Measurements from ENCODE around the gene DNAJC1.
A peak's percentile ranks its signal among the peaks of the same experiment; 100 is the strongest.

DNA sequence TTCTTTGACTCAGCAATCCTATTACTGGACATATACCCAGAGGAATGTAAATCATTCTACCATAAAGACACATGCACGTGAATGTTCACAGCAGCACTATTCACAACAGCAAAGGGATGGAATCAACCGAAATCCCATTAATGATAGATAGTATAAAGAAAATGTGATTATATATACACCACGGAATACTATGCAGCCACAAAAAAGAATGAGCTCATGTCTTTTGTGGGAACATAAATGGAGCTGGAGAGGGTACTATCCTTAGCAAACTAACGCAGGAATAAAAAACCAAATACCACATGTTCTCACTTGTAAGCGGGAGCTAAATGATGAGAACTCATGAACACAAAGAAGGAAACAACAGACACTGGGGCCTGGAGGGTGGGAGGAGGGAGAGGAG is 201.9 kb downstream of the DNAJC1 start:
- TF ChIP-seq GLI4 (tag by site-specific recombination; IDR thresholded peaks at IDR 0.05) (no peak), YY1 (tag by site-specific recombination; IDR thresholded peaks at IDR 0.05) (no peak), BCL6B (tag by site-specific recombination; IDR thresholded peaks at IDR 0.05) (no peak), ZNF501 (tag by site-specific recombination; IDR thresholded peaks at IDR 0.05) (no peak), GLIS2 (tag by site-specific recombination; IDR thresholded peaks at IDR 0.05) (no peak), ZNF184 (tag by site-specific recombination; IDR thresholded peaks at IDR 0.05) (no peak), ZNF140 (tag by site-specific recombination; IDR thresholded peaks at IDR 0.05) (no peak), ZNF777 (tag by site-specific recombination; IDR thresholded peaks at IDR 0.05; ENCODE audit: borderline replicate concordance) (no peak), ZNF146 (tag by site-specific recombination; IDR thresholded peaks at IDR 0.05) (peak; percentile 74; the same call in 1 of the 2 replicates)
- TF ChIP-seq, protein P1, sequence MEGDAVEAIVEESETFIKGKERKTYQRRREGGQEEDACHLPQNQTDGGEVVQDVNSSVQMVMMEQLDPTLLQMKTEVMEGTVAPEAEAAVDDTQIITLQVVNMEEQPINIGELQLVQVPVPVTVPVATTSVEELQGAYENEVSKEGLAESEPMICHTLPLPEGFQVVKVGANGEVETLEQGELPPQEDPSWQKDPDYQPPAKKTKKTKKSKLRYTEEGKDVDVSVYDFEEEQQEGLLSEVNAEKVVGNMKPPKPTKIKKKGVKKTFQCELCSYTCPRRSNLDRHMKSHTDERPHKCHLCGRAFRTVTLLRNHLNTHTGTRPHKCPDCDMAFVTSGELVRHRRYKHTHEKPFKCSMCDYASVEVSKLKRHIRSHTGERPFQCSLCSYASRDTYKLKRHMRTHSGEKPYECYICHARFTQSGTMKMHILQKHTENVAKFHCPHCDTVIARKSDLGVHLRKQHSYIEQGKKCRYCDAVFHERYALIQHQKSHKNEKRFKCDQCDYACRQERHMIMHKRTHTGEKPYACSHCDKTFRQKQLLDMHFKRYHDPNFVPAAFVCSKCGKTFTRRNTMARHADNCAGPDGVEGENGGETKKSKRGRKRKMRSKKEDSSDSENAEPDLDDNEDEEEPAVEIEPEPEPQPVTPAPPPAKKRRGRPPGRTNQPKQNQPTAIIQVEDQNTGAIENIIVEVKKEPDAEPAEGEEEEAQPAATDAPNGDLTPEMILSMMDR (tag by site-specific recombination; IDR thresholded peaks at IDR 0.05), result no peak
